HuH-7.5 (cell line): ENCODE measurements around the gene RAB21.
"Not testable (repeated sequence)": the region's sequence is repeated elsewhere in the genome, so short reads cannot be mapped to it uniquely, and the experiment has no call there.

ENCODE experiments used
- DNase-seq: peaks from one replicate; pipeline ENCODE4 v3.0.0; 2011; ENCODE audit warnings: low spot score

Gene RAB21

DNA sequence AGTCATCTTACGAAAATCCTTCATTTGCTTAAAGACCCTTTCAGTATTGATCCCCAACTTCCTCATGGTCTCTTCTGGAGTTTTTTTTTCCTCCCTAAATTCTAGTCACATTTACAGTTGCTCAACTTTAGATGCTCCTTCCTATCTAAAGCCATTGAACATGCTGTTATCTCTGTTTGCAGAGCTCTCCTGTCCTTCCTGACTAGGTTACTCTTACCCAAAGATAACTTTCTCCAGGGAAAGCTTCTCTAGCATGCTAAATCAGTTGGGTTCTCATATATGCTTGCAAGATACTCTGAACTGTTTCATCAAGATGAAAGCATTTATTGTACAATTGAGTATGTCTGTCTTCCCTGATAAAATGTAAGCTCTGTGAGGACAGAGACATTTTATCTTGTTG lies 1.8 kb upstream of the RAB21 start:
- no peak for DNase-seq

DNA sequence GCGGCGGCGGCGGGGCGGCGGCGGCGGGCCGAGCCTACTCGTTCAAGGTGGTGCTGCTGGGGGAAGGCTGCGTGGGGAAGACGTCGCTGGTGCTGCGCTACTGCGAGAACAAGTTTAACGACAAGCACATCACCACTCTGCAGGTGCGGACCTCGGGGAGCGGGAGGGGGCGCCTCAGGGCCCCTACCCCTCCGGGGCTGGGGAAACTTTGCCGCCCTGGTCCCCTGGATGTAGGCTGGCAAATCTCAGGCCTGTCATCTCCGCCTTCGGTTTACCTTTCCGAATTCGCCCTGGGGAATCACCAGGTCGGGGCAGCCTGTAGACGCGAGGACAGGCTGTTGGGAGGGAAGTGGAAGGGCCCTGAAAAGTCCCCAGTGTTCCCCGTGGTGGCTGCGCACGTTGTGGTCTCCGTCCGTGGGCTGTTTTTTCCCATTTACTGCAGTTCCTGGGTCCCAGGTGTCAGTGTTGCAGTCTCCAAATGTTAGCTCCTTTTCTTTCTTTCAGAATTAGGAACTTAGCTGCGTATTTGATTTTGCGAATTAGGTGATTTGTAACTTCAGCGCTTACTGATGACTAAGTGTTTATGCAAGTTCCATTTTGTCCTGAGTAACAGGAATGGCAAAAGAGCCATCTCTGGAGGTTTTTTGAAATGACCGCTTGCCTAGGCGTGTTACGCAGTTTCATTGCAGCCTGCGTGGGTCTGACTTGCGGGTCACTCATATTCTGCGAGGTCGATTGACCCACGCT lies 656 bp downstream of the RAB21 start:
- peak; percentile 32 for DNase-seq

DNA sequence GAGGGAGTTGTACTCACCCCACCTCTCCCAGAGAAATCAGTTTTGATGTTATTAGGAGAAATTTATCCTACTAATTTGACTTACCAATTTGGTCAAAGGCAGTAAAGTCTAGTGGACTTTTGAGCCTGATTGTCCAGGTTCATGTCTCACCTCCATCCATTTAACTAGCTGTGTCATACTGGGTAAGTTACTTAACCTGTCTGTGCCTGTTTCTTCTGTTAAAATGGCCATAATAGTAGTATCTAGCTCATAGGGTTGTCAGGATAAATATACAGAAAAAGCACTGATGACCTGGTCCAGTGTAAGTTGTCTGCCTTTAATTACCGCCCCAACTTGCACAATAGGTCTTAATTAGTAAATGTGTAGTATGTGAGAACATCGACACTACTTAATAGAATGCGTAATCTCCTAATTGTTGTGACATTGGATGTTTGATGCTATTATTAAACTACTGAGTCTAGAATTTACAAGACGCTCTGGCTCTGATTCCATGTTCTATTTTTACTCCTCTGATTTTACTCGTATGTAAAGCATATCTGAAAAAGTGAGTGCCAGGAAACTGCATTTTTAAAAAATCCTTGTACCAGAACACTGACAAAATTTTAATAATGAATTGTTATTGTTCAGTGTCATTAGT lies 1.5 kb downstream of the RAB21 start:
- DNase-seq, result no peak

DNA sequence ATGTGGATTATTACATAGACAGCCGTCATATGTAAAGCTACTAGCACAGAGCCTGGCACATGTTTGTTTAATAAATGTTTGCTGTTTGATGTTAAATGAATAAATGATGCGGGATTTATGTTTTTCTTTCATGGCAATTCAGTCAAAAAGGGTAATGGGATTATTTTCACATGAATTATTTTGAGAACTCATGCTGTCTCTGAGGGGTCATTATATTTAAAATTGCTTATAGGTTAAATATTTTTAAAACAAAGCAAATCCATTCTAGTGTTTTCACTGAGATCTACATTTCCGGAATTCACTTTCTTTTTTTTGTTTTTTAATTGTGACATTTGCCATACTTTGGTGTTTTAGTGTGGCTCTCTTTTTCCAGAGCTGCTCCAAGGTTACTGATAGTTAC lies 5.3 kb downstream of the RAB21 start:
- no peak for DNase-seq

DNA sequence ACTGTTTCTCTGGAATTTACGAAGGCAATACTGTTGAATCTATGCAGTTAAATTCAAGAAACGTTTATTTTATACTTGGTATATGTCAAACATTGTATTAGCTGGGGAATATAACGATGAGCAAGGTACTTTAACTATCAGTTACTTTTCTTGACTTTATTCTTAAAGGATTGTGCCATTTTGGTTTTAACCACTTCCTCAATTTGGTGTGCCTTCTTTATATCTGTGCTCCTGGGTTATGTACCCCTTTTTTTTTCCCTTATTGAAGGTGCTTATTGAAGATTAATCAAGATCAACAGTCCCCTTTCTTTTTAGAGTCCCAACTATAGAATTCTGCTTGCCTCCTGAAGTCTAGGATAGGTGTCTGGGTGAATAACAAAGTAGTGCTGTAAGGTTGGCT lies 5.8 kb downstream of the RAB21 start:
- DNase-seq, result no peak

DNA sequence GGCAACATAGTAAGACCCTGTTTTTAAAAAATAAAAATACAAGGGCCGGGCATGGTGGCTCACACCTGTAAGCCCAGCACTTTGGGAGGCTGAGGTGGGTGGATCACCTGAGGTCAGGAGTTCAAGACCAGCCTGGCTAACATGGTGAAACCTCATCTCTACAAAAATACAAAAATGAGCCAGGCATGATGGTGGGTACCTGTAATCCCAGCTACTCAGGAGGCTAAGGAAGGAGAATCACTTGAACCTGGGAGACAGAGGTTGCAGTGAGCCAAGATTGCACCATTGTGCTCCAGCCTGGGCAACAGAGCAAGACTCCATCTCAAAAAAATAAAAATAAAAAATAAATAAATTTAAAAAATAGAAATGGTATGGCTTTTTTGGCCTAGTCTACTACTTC lies 6.7 kb downstream of the RAB21 start:
- not testable (repeated sequence) for DNase-seq

DNA sequence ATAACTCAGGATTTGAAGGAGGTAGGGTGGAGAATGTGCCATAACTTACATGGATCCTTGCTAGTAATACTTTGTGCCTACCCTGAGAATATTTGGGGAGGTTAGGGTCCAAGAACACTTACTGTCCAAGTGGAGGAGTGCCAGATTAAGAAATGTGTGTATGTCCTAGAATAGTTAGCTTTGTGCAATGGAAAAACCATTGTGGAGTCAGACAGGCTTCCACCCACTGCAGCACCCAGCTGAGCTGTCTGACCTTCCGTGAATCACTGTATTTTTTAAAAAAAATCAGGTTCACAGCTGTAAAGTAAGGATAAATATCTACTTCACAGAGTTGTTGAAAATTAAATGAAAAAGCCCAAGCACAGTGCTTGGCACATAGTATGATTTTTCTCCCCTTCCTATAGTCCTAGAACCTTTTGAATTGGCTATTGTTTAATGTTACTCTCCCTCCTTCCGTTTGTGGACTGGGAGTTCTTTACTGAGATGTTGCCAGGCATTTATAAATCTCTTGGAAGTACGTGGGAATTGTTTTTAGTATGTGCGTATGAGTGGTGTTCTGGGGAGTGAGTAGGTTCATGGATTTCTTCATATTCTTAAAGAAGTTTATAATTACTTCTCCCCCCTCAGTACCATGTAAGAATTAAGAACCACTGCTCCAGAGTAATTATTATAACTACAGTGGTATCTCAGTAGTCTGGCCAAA lies 9.2 kb downstream of the RAB21 start:
- no peak for DNase-seq

DNA sequence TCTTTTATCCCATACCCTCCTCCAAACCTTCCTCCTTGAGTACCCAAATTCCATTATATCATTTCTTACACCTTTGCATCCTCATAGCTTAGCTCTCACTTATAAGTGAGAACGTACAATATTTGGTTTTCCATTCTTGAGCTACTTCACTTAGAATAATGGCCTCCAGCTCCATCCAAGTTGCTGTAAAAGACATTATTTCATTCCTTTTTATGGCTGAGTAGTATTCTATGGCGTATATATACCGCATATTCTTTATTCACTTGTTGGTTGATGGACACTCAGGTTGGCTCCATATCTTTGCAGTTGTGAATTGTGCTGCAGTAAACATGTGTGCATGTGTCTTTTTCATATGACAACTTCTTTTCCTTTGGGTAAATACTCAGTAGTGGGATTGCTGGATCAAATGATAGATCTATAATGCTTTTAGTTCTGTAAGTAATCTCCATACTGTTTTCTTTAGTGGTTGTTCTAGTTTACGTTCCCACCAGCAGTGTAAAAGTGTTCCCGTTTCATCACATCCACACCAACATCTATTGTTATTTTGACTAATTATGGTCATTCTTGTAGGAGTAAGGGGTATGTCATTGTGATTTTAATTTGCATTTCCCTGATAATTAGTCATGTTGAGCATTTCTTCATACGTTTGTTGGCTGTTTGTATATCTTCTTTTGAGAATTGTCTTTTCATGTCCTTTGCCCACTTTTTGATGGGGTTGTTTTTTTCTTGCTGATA lies 10.1 kb downstream of the RAB21 start:
- DNase-seq, result no peak

DNA sequence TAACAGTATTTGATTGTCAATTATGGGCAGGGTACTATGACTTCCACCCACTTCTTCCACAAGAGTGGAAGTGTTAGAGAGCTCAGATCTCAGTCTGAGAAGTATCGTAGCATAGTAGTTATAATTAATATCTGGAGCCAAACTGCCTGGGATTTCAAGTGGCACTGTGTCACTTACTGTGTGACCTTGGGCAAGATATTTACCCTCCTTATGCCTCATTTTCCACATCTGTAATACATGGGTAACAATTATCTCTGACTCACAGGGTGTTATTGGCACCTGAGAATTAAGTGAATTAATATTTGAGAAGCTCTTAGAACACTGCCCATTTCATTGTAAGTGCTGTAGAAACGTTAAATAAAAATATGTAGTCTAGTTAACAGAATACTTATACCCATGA lies 11.5 kb downstream of the RAB21 start:
- no peak for DNase-seq

DNA sequence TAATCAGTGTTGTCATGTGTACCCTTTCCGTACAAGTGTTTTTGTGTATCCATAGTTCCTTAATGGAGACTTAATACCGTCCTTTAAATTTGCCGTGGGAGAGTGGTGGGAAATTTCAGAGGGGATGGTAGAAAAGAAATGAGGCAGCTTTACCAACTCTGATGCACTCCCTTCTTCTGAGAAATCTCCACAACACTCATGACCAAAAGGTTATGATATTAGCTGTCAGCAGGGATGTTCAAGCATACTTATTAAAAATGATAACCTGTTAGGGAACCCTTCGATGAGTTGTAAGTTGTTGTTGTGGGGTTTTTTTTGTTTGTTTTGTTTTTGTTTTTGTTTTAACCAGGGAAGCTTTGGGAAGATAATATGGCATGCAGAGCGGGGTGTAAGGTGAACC lies 12.5 kb downstream of the RAB21 start:
- DNase-seq, result no peak

DNA sequence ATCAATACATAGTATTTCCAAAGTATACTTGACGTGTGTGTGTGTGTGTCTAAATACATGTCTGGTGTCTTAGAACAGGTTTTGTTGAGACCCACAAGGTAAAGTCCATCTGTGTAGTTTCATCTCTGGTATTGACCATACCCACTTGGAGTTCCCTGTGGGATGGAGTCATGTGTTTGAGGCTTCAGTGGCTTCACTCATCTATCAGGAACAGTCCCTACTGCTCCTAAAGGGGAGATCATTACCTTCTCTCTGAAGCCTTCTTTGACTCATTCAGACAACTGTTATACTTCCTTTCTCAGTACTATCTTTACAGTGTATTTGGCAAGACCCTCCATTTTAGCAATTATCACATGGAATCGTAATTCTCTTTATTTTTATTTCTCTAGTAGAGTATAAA lies 14.2 kb downstream of the RAB21 start:
- no peak for DNase-seq

DNA sequence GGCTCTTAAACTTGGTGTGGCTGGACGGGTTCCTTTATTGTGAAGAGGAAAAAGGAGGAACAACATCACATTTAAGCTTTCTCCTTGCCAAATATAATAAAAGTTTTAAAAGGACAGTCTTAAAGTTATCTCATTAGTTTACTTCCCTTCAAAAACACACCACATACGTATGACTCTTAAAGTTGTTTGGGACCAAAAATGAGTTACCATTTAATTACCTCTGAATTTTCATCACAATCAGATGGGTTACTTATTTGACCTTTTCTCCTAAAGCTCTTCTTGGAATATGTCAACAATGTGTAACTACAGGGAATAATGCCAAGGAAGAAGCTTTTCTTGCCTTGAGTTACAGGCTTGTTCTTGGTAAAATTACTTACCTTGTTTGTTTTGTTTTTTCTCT lies 16.4 kb downstream of the RAB21 start:
- DNase-seq, result no peak

DNA sequence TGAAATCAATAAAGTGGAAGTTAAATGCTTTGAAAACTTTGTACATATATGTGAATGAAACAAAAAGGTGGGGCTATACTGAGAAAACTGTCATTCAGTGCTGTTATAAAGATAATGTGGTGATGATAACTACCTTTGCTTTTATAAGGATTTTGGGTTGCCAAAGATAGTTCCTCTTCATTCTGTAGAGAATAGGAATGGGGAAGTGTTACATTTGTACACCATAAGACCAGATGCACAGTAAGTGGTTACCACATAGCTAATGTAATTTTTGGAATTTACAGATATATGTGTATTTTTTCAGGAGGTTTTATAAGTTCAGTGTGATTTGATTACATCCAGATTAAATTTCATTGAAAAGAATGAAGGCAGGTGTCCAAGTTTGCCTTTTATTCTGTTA lies 18.1 kb downstream of the RAB21 start:
- DNase-seq, result no peak

DNA sequence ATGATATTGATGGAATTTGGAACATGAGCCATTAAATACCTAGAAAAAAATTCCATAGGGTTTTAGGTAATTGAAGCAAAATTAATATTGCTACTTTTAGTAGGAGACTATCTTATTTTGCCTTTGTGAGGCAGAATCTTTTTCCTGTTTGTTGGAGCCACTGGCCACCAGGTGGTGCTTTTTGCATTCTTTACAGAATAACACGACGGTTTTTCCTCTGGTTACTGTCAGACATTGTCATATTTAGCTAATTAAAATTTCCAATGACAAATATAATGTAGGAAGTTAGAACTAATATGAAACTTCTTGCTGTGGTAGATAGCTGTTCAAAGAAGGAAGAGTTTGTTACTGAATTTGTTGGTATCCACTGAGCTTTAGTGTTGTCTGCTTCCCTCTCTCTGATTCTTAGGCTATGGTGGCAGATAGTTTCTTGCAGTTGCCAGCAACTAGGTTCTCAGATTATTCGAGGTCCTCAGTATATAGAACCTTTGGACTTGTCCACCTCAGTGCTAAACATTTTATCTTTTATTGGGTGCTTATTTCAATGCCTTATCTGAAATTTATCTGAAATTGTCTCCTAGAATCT lies 25.7 kb downstream of the RAB21 start:
- DNase-seq, result no peak

DNA sequence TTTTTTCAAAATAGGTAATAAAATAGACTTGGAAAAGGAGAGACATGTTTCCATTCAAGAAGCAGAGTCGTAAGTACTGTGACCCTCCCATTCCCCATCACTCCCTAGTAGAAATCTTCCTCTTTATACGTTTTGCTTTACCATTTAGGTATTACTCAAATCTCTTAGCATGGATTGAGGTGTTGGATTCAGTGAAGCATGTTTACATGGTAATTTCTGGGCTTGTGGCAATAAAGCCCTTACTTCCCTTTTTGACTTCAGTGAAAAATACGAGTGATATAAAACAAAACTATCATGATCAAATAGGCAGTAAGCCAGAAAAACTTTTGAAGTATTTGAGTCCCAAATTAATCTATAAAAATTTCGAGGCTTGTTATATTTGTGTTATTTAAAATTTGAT lies 27.4 kb downstream of the RAB21 start:
- DNase-seq, result no peak

DNA sequence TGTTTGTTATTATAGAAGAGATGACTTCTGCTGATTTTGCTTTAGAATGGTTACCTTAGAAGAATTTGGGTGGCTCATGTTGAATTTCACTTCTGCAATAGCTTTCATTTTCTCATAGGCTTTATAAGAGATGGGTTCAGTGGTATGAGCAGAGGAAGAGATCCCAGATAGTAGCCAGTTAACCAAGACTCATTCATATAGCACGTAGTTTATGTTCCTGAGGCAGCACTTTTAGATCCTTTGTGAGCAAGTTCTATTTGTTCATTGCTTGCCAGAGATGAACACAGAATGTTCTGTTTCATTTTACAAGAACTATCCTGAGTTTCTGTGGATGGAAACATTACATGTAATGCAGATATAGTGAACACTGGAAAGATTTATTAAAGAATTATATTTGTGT lies 32.2 kb downstream of the RAB21 start:
- DNase-seq, result no peak

DNA sequence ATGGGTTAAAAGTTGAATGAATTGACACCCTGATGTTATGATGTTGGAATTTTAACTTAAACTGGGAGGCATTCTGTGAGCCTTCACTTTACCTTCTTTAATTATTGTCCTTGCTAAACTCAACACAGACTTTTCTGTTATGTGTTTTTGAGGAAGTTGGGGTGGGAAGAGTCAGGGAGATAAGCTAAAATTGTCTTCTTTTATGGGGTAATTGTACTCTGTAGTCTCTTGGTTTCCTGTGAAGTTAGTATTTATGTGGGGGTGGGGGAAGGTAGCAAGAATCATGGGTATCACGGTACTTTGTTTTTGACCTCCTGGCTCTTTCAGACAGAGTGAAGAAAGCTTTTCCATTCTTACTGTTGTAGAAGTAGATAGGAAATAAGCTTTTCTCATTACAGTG lies 32.9 kb downstream of the RAB21 start:
- no peak for DNase-seq

DNA sequence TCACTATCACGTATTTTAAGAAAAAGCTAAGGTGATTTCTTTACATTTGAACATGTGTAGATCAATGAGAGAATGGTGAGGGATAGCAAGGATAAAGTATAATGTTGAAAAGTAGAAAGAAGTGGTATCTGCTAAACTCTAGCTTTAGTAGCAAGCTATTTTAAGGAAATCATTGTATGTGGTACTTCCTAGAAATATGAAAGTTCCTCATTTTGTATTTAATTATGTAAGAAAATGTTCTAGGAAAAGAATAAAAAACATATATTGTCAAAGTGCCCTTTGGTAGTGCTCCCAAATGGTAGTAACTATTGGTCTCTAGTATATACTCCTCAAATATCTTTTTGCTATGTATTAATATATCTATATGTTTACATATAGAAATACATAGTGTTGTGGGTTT lies 35.7 kb downstream of the RAB21 start:
- DNase-seq, result no peak

DNA sequence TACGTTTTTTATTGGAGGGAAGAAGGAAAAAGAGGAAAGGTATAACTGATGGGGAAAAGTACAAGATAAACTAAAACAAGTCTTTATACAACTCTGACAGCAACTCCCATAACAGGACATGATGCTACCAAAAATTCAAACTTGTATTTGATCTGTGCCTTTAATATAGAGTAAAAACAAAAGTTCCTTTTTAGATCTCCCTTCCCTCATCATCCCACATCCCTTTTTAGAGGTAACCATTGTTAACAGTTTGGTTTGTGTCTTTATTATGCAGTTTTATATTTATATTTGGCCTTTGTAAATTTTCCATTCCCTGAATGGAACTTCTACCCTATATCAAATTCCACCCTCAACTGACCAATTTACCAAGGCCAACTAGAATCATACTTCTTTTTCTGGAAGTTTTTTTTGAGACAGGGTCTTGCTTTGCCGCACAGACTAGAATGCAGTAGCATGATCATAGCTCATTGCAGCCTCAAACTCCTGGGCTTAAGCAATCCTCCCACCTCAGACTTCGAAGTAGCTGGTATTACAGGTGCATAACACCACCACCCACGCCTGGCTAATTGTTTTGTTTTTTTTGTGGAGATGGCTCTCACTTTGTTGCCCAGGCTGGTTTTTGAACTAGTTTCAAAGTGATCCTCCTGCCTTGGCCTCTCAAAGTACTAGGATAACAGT lies 36.9 kb downstream of the RAB21 start:
- no peak for DNase-seq

DNA sequence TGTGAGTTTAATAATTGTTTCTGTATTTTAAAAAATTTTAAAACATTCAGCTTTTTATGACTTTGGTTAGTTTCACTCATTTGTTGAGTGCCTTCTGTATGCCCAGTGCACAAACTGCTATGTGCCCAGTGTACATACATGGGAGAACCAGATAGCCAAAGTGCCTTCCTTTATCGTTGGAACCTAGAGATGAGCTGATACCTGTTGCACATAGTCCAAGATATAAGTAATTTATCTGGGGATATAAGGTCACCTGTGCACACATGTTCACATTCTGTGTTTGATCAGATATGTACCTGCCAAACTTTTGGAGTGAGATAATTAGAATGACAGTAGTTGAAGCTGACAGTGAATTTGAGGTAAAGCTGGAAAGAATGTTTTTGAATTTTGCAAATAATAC lies 37.9 kb downstream of the RAB21 start:
- no peak for DNase-seq

DNA sequence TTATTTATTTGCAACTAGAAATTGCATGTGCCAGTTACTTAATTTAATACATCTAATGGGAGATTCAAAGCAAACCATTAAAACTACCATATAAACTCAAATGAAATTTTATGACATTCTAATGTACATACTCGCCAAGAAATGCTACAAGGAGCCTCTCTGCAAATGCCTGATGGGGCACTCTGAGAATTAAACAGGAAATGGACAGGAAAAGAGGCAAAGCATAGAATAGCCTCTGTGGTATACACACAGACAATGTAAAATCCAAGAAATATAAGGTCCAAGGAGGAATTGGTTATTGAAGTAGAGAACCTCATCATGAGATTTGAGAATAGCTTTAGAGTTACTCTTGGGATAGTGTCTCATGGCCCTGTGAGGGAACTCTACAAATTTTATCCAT lies 41.2 kb downstream of the RAB21 start:
- DNase-seq, result no peak

DNA sequence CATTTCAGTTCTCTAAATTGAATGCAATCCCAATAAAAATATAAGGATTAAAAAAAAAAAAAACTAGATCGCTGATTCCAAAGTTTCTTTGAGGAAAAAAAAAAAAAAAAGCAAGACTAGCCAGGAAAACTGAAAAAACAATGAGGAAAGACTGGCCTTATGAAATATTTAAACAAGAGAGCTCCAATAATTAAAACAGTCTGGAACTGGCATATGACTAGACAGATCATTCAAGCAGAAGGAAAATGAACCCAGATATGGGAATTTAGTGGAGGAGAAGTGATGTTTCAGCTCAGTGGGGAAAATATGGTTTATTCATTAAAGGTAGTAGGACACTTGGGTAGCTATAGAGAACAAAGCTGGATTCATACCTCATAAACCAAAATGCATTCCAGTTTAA lies 42.9 kb downstream of the RAB21 start:
- no peak for DNase-seq
